Loucy (cell line): ENCODE data around the gene AP1S1.

Source experiments
- CTCF ChIP-seq: fragments of 200-600 bp; sonication (generic); conservative IDR thresholded peaks from 2 replicates; pipeline ENCODE4 v1.5.1; 2014; ENCODE audit warnings: mild to moderate bottlenecking, antibody characterized with exemption, low read length
- EZH2phosphoT487 ChIP-seq: fragments of 200-600 bp; IDR thresholded peaks from 2 replicates; pipeline ENCODE4 v1.6.1; 2018; ENCODE audit warnings: antibody characterized with exemption, mild to moderate bottlenecking, moderate library complexity, borderline replicate concordance

- peak; percentile 32 for TF ChIP-seq CTCF
- no peak for TF ChIP-seq EZH2phosphoT487
Measured at GRCh38 chr7:101171442-101171837, 17.2 kb downstream of the AP1S1 start.
